Stimulated activated CD8-positive, alpha-beta memory T cell treated with anti-CD3 and anti-CD28 coated beads, Interleukin-7, amount 100 ng/mL, for 4 hours (primary cell): Measurements from ENCODE around the gene CLDN6.

Experiments used
- DNase-seq, 2 donors: peaks; one replicate each; pipeline ENCODE4 v3.0.0-alpha.2; 2020; ENCODE audit warnings: low read depth in 2 of 2

The CLDN6 gene

DNA sequence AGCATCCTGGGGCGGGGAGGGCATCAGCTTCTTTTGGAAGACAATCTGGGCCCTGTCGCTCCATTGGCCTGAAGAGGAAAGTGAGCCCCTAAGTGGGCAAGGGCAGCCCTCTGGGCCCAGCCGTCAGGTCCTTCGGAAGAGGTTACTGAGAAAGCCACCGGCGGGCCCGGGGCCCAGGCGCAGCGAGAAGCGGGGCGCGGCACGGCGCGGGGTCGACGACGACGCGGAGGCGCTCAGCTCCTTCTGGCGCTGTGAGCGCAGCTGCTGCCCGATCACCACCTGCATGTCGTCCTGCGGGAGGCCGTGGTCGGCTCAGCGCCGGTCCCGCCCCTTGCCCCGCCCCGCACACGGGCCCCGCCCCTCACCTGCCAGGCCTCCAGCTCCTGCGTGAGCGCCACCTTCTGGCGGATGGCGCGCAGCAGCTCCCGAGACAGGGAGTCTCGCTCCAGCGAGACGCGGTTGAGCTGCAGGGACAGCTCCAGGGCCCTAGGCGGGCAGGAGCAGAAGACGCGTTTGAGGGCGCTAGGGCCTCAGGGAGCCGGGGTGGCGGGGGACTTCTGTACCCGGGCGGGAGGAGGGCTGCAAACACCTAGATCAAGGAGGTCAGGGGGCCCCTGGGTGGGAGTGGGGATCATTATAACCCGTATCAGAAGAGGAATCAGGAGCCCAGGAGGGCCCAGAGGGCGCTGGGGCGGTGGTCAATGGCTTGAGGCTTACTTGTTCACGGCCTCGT lies 10.2 kb upstream of the CLDN6 start:
- DNase-seq = peak; percentile 60 to 78

- DNase-seq = no peak
These were observed 9.5 kb upstream of the CLDN6 start for GRCh38 chr16:3027489-3027795.

DNA sequence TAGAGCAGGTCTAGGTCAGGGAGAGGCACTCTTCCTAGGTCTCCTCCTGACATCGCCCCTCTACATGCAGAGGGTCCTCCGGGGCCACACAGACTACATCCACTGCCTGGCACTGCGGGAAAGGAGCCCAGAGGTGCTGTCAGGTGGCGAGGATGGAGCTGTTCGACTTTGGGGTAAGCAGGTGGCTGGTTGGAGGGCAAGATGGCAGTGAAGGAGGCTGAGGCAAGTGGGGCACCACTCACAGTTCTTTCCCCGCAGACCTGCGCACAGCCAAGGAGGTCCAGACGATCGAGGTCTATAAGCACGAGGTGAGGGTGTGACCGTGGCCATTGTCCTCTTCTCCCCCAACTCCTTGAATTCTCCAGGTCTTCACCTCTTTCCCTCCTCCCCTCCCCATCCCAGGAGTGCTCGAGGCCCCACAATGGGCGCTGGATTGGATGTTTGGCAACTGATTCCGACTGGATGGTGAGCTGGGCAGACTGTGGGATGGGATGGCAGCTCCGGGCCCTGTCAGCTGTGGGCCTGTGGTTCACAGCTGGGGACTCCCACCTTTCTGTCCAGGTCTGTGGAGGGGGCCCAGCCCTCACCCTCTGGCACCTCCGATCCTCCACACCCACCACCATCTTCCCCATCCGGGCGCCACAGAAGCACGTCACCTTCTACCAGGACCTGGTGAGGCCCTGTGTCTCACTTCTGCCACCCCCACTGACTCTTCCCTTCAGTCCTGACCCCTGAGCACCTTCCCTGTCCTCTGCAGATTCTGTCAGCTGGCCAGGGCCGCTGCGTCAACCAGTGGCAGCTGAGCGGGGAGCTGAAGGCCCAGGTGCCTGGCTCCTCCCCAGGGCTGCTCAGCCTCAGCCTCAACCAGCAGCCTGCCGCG lies 8.9 kb upstream of the CLDN6 start:
- DNase-seq = no peak

DNA sequence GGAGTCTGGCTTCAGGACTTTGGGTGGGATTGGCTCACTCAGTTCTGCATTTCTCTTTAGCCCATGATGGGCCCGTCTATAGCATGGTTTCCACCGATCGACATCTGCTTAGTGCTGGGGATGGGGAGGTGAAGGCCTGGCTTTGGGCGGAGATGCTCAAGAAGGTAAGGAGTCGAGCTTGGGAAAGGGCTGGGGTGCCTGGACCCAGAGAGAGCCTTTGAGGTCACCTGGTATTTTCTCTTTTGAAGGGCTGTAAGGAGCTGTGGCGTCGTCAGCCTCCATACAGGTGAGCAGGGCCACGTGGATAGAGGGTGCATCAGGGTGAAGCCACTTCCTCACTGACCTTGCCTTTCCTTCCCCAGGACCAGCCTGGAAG lies 8.0 kb upstream of the CLDN6 start:
- DNase-seq = no peak

- DNase-seq = no peak
These were observed 7.3 kb upstream of the CLDN6 start for GRCh38 chr16:3025032-3026002.

GRCh38 chr16:3023669-3024478 lies 5.9 kb upstream of the CLDN6 start, which contains the start of the genes HCFC1R1 and THOC6:
TSS of gene HCFC1R1 (minus strand) at chr16:3023942. CDS start at chr16:3023941, 1 bp downstream.
TSS of gene THOC6 (plus strand) at chr16:3024035. CDS start at chr16:3024327, 292 bp downstream.
- peak; percentile 92 to 94 for DNase-seq

DNA sequence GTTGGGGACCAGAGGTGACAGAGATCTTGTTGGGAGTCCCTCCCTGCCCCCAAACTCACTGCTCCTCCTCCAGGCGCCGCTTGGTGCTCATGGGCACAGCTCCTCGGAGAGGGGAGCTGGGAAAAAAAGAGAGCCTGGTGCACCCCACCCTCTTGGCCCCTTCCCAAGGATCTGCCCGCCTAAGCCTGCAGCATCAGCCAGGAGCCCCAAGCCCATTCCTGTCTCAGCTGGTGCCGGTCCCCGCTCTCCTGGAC lies 5.4 kb upstream of the CLDN6 start:
- no peak for DNase-seq

DNA sequence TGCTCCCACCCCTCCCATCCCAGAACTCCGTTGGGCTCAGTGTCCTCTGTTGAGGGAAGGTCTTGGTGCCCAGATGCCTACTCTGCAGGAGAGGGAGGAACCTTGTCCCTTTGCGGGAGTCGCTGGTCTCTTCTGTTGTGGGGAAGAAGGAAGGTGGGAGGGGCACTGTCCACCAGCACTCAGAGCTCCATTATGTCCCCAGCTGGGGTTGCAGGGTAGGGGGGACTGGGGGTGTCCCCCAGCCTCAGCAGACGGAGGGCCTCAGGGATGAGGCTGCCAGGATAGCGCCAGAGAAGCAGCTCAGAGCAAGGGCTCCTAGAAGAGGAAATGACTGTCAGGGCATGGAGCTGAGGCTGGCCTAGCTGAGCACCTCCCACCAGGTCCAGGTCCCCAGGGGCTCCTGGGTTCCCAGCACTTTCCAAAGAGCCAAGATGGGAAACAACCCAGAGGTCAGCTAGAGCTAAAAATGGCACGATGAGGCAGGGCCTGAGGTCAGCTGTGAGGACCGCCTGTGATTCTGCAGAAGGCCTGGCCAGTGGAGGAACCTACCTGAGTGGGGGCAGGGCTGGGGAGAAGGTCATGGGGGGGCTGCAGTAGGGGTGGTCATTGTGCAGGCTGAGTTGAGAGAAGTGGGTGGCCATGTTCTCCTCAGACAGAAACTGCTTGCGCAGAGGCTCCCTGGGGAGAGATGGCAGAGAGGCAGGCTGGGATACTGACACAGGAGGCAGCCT lies 4.9 kb upstream of the CLDN6 start:
- no peak for DNase-seq

GRCh38 chr16:3022208-3022683 lies 4.3 kb upstream of the CLDN6 start:
- peak; percentile 88 to 90 for DNase-seq

- DNase-seq = peak; percentile 76 to 82
These were observed 3.6 kb upstream of the CLDN6 start for GRCh38 chr16:3021449-3022207.

- DNase-seq = peak; percentile 55 to 76
These were observed 2.8 kb upstream of the CLDN6 start for GRCh38 chr16:3020604-3021448.

DNA sequence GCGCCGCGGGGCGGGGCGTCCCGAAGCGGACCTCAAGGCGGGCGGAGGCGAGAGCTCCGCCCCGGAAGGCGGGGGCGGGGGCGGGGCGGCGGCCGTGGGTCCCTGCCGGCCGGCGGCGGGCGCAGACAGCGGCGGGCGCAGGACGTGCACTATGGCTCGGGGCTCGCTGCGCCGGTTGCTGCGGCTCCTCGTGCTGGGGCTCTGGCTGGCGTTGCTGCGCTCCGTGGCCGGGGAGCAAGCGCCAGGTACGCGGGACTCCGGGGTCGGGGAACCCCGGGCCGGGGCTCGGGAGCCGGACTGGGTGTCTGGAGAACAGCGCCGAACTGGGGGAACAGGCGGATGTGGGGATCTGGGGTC lies 2.2 kb upstream of the CLDN6 start, which contains the start of gene TNFRSF12A:
TSS of gene TNFRSF12A (plus strand) at position 122 of the 357 bp plus-strand sequence. CDS start at position 152, 30 bp downstream.
- DNase-seq = peak; percentile 22 to 70

DNA sequence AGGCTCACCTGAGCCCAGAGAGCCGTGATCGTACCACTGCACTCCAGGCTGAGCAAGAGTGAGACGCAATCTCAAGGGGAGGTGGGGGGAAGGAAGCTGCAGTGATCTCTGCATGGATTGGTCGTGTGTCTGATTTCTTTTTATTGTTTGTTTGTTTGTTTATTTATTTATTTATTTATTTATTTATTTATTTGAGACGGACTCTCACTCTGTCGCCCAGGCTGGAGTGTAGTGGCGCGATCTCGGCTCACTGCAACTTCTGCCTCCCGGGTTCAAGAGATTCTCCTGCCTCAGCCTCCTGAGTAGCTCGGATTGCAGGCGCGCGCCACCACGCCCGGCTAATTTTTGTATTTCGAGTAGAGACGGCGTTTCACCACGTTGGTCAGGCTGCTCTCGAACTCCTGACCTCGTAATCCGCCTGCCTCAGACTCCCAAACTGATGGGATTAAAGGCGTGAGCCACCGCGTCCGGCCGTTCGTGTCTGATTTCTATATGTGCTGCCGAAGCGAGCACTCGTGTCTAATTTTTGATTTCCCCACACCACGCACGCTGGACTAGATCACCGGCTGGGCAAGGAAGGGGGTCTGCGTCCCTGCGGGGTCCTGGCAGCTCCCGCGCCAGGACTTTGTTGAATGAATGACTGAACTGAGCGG lies 1.7 kb upstream of the CLDN6 start:
- DNase-seq = no peak

DNA sequence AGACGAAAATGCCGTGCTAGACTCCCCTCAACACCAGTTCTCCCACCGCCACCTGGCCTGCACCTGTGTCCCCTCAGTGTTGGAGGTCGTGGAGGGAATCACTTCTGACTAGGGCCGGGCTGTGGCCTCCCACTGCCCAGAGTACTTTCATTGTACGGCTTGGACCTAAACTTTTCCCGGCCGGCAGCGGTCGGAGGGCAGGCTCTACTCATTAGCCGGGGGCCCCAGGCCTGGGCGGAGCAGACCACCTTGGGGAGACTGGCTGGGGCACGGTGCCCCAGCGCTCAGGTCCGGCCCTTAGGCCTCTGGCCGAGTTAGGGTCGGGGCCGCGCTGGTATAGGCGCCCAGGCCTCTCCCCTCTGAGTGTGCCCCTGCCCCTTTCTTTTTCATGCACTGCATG lies 639 bp downstream of the CLDN6 start:
- DNase-seq = no peak

DNA sequence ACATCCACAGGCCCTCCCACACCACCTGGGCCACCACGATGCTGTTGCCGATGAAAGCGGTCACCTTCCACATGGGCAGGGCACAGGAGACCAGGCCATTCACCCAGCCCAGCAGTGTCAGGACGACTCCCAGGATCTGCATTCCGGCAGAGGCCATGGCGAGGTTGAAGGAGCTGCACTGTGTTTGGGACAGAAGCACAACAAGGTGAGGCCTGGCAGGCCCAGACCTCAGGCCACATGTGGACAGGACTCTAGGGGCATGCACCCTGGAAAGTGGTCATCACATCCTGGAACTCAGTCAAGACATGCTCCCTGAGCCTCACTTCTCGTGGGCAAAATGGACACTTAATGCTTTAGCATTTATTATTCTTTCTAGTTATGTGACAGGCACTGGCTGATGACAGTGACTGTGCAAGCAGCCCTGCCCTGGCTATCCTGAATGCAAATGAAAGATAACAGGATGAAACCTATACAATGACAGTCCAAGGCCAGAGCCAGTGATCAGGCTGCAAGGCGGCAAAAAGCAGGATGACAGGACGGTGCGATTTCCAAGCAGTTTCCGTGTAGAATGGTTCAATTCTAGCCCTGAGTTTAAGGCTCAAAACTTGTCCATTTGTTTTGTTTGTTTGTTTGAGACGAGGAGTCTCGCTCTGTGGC lies 2.0 kb downstream of the CLDN6 start:
- DNase-seq = no peak

DNA sequence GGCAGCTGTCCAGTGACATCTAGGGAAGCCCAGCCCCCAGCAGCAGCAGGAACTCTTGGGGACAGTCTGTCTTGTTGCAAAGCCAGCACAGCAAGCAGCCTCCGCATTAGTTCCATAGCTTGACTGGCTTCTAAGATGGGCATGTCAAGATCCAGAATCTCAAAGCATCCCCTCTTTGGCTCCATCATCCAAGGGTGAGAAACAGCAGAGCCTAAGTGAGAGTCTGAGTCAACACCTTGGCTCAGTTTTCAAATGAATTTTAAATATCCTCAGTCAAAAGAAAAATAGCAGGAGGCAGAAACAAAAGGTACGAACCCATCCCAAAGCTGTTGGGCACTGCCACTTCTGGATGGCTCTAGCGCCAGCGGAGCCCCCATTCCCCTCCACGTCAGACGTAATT lies 3.0 kb downstream of the CLDN6 start:
- no peak for DNase-seq

- no peak for DNase-seq
These were observed 3.8 kb downstream of the CLDN6 start for GRCh38 chr16:3013998-3014690.
